GM08714 (cell line): ENCODE results near the gene TUBB2B.
"Not testable (repeated sequence)": the region's sequence is repeated elsewhere in the genome, so short reads cannot be mapped to it uniquely, and the experiment has no call there.

Source experiments
- H3K4me3 ChIP-seq: fragments of 200-500 bp; sonication (Bioruptor generic); 2 replicates; pipeline ENCODE4 v1.5.1; 2014; ENCODE audit warnings: mild to moderate bottlenecking, low read length, inconsistent platforms
- ZNF274 ChIP-seq: IDR thresholded peaks from 2 replicates; pipeline ENCODE4 v1.6.1; 2012; ENCODE audit warnings: mild to moderate bottlenecking, low read depth, low read length

TUBB2B gene

DNA sequence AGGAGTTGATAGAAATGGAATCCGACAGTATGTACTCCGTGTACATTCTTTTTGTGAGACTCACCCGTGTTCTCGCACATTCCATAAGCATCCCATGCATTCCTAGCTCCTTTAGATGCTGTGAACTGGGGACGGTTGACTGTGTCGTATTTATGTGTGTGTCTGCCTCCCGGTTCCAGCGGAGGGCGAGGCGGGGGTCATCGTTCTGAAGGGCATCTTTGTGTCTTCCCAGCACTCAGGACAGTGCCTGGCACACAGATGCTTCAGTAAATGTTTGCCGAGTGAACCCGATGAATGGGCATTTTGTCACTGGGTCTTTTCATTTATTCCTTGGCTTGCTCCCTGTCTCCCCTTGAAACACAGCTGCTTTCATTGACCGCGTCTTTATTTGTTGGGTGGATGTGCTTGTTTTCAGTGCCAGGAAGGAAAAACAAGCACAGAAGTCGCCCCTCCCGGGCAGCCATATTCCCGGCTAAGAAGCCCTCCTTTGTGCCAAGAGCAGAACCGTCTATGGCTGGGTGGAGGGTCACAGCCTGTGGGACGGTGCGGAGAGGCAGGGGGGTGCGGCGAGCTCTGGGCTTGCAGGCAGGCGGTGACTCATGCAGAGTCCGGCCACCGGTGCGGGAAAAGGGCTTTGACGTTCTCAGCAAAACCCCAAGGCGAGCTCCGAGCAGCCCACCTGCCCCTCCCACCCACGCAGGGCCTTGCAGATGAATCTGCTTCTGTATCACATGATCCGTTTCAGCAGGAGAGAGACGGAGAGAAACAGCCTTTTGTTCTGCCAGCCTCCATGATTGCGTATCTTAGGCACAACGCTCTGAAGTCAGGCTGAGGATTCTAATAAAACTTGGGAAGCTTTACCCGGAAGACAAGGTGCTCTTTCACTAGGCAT is 20.0 kb upstream of the TUBB2B start:
- no peak overlapping the region for H3K4me3 ChIP-seq
- TF ChIP-seq ZNF274: no peak

DNA sequence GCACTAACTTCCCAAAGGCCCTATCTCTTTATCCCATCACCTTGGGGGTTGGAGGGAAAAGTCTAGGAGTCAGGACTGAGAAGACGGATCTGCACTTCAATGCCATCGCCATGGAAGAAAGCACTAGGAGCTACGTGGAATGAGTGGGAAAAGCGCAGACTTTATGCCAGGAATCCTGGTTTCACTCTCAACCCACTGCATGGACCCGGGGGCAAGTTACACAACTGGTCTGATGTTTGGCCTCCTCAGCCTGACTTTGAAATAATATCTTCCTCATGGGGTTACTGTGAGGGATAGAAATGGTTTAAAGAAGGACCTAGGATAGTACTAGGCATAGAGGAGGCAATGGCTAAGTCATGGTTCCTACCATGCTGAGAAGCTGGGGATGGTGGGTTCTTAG is 17.8 kb upstream of the TUBB2B start:
- no peak overlapping the region for H3K4me3 ChIP-seq
- TF ChIP-seq ZNF274: no peak

DNA sequence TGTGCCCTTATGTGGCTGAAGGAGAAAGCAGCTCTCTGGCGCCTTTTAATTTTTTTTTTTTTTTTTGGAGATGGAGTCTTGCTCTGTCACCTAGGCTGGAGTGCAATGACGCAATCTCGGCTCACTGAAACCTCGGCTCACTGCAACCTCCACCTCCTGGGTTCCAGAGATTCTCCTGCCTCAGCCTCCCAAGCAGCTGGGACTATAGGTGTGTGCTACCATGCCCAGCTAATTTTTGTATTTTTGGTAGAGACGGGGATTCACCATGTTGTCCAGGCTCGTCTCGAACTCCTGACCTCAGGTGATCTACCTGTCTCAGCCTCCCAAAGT is 17.3 kb upstream of the TUBB2B start:
- H3K4me3 ChIP-seq: not testable (repeated sequence)

DNA sequence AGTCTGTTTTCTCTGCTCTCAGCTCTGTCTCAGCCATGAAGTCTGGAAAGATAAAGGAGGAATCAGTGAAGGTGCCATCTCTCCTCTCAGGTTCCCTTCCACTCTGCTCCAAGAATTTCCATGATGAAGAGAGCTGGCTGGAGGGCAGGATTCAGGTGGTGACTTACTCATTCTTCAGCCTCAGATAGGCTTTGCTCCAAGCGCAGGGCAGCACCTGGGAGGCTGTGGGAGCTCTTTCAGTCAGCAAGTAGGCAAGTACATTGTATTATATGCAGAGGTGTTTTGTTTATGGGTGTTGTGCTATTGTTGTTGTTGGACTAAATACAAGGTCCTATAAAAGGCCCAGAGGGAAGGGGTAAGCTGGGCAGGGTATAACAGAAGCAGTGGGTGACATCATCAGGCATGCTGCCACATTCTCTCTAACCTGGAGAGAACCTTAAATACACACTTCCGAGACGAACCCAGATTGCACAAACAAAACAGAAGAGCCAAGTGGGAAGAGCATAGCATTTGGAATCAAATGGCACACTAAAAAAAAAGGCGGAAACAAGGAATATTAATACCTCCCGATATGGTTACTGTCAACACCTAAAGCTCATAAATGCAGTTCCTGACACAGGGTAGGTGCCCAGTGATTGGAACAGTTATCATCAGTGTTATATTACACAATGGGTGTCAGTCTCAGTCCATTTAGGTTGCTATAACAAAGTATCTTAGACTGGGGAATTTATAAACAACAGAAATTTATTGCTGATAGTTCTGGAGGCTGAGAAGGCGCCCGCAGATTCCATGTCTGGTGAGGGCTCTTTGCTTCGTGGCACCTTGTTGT is 16.8 kb upstream of the TUBB2B start:
- no peak overlapping the region for H3K4me3 ChIP-seq
- no peak for TF ChIP-seq ZNF274

DNA sequence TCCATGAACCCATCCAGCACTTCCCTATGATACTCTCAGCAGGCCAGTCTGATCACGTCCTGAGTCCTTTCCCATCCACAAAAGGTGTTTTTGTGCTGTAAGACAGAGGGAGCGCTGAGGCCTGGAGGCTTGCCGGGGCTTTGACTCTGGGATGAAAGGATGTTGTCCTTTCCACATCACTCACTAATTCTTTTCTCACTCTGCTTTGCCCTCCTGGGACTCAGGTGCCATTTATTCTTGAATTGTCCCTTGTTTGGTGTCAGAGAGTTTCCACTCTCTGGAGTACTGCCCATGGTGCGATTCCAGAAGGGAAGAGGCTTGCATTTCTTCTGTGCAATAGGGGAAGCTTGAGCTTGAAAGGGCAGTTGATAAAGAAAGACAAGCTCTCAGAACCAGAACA is 15.3 kb upstream of the TUBB2B start:
- TF ChIP-seq ZNF274: no peak
- H3K4me3 ChIP-seq: no peak overlapping the region

DNA sequence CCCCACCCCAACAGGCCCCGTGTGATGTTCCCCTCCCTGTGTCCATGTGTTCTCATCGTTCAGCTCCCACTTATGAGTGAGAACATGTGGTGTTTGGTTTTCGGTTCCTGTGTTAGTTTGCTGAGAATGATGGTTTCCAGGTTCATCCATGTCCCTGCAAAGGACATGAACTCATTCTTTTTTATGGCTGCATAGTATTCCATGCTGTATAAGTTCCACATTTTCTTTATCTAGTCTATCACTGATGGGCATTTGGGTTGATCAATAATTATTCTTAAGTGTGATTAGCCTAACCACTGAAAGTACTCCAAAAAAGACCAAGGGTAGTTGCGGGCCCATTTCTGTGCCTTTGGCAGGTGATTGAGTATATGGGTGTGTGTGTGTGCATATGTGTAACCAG is 14.3 kb upstream of the TUBB2B start:
- not testable (repeated sequence) for H3K4me3 ChIP-seq

DNA sequence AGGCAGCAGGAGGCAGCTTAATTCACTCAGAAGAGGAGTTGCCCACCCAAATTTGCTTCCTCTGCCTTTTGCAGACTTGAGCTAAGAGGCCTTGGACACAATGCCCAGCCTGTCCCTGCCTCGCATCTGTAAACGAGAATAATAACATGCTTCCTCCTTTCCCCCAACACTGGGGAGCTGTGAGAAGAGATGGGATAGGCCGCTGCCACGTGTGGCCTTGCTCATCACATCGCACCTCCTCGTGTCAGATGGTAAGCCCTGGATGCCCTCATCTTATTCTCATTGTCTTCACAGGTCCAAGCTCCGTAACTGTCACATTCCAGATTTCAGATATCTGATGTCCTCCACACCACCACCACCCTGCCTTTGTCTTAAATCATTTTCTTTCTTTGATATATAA is 13.1 kb upstream of the TUBB2B start:
- no peak overlapping the region for H3K4me3 ChIP-seq
- TF ChIP-seq ZNF274: no peak

DNA sequence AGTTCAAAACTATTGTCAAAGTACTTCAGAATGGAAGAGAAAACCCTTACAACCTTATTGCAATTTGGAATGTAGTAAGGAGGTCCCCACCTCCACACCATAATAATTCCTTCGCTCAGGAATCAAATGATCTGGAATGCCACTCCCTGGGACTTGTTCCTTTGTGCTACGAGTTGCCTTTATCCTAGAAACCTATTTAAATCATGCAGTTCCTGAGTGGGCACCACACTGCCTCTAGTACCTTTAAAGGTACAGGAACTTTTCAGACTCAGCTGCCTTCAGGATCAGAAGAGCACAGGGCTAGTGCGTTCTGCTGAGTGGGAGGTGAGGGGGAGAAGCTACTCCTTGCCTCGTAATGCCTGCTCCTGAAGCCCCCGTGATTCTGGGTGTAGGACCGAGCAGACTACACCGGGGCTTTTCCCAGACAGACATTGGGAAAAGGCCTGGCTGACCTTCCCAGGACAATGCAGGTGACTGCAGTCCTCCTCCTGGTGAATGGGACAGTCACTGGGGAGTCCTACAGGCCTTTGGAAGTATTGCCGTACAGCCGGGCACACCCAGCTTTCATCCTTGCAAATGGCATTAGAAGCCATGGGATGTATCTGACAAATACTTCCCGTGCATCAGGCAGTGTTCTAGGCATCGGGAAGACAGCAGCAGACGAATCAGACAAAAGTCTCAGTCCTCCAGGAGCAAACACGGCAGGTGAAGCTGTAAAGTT is 11.8 kb upstream of the TUBB2B start:
- H3K4me3 ChIP-seq: no peak overlapping the region
- TF ChIP-seq ZNF274: no peak

DNA sequence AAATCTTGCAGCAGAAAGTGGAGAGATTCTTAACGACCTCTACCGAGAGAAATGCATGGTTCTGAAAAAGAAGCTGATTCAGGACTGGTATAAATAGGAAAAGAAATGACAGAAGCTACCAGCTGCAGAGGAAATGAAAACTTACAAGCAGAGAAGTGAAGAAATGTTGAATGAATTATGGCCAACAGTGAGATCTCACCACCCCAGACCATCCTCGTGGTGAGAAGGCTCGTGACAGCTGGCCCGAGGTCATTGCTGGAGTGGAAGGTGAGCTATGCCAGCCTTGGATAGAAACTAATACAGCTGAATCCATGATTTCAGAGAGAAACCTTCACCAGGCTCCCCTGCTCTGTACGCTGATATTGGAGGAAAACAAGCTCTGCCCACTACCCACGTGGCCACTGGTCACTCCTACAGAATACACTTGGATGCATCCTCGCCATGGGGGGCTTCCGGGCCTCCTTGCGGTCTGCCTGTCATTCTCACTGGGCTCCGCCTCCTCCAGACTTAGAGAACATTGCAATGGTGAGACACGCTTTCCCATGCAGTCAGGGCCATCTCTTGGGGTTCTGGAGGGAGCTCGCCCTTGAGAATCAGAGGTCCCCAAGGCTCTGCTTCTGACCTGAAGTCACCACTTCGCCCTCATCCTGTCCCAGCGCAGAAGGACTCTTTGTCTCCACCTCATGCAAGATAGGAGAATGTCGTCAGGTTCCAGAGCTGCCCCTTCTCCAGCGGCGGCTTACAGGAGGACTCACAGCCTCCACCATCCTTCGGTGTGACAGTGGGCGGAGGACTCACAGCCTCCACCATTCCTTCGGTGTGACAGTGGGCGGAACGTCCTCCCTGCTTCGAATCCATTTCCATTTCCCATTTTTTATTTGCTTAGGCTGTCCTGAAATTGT is 10.6 kb upstream of the TUBB2B start:
- no peak overlapping the region for H3K4me3 ChIP-seq
- no peak for TF ChIP-seq ZNF274

DNA sequence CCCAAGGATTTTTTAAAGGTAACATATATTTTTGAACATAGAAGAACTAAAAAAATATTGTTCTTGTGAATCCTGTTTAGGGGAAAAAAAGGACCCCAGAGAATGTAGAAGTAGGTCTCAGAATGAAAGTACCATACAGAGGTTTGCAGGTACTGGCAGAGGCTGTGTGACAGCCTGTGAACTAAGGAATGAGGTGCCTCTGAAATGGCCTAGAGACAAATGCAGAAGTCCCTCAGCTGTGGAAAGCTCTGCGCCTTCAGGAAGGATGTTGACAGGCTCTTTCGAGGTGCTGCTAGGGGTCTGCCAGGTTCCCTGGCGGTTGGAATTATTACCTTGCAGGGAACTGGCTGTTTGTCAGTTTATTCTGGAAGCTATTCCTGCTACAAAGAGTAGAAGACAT is 8.6 kb upstream of the TUBB2B start:
- no peak for TF ChIP-seq ZNF274
- no peak overlapping the region for H3K4me3 ChIP-seq

DNA sequence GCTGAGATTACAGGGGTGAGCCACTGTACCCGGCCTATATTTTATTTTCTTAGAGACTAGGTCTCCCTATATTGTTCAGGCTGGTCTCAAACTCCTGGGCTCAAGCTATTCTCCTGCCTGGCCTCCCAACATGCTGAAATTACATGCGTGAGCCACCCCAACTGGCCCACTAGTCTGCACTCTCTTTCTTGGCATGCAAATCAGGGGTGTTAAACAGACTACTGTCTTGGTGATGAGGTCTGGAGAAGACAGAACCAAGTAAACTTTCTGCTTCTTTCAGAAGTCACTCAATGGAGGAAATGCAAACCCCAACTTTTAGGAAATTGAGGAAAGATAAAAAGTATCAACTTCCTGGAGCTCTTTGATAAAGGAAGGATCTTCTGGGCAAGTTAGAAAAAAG is 8.0 kb upstream of the TUBB2B start:
- no peak for TF ChIP-seq ZNF274
- no peak overlapping the region for H3K4me3 ChIP-seq

DNA sequence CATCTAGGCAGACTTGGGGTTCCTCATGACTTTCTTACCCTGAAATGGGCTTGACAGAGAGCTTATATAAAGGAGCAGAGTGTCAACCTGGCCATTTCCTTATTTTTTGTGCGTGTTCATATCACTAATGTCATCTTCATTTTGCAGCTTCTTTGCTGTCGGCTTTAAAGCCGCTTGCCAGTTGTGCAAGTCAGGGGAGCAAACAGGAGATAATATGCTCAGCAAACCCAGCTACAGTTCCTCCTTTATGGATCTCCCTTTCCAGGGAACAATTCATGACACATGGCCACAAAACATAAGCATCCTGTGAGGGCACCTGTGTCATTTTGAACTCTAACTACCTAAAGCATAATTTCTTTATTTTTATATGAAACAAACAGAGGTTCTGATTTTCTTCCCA is 6.5 kb upstream of the TUBB2B start:
- H3K4me3 ChIP-seq: no peak overlapping the region
- no peak for TF ChIP-seq ZNF274

DNA sequence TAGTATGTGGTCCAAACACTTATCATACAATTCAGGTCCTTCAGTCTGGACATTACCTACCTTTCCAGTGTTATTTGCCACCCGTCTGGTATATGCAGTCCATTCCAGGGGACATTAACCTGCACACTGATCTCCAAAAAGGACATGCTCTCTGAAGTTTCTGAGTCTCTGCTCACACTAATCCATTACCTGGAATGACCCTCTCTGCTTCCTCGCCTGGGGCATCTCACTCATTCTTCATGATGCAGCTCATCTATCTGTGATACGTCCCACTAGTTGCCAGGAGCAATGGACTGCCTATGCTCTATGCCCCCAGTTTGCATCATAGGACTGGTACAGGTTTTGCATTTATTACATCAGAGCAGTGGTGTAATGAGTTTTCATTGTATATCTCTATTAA is 5.9 kb upstream of the TUBB2B start:
- no peak overlapping the region for H3K4me3 ChIP-seq
- TF ChIP-seq ZNF274: no peak

DNA sequence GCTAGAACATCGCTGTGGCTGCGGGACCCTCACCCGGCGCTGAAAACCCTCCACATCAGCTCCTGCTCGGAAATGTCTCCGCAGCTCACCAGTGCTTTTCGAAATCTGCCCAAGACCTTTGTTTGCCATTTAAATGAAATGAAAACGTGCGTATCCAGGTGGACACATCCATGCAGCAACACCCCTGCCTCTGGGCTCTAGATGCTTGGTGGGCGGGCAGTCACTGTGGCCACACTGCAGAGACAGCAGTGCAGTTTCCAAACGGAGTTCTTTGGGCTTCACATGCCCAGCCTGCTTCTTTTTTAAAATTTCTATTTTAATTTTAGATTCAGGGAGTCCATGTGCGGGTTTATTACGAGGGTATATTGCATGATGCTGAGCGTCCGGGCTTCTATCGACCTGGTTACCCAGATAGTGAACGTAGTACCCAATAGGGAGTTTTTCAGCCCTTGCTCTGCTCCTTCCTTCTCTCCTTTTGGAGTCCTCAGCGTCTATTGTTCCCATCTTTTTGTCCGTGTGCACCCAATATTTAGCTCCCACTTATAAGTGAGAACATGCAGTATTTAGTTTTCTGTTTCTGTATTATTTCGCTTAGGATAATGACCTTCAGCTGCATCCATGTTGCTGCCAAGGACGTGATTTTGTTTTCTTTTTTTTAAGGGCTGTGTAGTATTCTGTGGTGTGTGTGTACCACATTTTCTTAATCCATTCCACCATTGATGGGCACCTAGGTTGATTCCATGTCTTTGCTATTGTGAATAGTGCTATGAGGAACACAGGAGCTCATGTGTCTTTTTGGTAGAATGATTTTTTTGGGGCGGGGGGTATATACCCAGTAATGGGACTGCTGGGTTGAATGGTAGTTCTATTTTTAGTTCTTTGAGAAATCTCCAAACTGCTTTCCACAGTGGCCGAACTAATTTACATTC is 4.8 kb upstream of the TUBB2B start:
- no peak overlapping the region for H3K4me3 ChIP-seq
- no peak for TF ChIP-seq ZNF274
